NCI-H187 treated with DMSO at 0.1 percent for 48 hours (cell line): Measurements from ENCODE around the gene FAM168A.

Experiments used
- DNase-seq: peaks from one replicate; lab custom pipeline; 2025; lab: John Stamatoyannopoulos, UW

The FAM168A gene

DNA sequence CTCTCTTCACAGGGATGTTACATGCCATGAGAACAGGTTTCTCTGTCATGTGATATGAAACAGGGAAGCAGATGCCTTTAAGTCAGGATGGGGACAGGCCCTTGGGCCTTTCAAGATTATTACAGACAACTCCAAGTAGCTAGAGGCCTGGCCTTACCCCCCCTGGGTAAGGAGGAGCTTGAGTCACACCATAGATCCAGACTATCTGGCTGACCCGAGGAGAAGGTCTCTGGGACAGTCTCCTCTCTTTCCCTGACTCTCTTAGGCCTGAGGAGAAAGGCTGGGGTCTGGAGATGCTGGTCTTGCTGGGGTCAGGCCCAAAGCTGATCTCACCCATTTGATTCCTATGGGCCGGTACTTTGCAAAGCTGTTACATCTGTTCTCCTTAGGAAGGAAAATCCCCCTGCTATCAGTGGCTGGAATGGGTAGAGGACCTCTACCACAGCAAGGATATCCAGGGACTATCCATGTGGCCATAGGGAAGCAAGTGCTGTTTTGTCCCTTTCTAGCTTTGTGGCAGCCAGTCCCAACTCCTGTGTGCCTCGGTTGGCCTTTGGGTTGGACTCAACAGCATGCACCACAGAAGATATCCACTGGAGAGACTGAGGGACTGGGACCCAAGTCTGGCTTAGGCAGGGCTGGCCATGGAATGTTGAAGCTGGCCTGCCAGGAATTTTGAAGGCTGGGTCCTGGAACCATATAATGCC lies 196.5 kb downstream of the FAM168A start:
- DNase-seq: no peak

DNA sequence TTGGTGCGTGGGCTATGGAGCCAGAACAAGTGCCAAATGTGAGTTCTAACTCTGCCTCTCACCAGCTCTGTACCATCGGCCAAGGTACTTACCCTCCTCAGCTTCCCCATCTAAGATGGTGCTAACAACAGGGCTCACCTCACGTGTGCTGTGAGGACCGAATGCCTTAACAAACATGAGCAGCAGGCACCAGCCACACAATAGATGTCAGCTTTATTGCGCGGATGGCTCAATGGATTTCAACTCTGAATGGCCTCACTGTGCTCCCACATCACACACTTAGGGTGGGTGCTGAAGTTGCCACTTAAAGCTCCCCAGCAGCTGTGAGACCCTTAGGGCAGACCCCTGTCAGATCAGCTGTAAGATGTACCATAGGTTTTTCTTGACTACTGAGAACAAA lies 197.6 kb downstream of the FAM168A start:
- DNase-seq: no peak

DNA sequence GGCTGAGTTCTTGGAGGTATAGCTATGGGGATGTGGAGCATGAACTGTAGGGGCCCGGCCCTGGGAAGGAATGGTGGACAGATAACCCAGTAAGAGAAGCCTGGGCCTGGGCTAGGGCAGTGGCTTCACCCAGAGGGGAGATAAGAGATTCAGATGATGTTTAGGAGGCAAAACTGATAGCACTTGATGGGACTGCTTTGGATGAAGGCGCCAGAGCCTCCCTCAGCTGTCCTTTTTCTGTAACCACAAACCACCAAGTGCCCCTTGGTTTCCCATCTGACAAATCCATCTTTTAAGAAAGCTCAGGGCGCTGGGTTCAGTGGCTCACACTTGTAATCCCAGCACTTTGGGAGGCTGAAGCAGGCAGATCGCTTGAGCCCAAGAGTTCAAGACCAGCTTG lies 198.3 kb downstream of the FAM168A start:
- no peak for DNase-seq

DNA sequence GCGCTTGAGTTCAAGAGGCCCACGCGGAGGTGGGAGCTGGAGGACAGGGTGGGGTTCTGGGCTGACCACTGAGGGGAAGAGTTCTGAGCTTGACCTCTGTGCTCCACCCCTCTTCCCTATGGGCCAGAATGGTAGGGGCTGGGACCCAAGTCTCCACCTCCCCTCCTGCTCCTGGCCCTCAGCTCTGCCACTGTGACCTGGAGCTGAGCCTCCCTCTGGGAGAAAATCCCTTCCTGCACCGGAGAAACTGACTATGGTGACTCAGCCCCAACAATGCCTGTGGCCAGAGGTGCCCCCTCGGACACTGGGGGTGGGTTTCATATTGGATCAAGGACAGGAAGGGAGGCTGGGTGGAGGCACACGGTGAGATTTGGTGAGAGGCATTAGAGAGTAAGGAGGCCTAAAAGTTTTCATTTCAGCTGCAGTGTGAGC lies 198.7 kb downstream of the FAM168A start:
- no peak for DNase-seq

DNA sequence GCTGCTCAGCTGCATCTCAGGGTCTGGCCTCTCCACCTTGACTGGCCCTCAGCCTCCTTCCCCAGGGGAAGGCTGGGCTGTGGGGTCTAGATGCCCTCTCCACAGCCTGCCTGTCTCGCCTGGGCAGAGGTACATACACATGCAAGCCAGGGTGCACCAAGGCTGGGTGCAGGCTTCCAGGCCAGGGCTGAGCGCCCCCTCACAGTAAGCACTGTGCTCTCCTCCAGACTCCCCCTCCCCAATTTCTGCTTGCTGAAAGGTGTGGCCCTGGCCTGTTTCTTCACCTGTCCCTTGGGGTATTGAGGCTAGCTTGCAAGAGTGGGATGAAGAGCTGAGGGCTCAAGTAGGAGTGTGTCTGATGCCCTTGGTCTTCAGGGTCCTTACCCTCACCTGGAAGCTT lies 199.2 kb downstream of the FAM168A start:
- DNase-seq: no peak

- DNase-seq: no peak
Measured at GRCh38 chr11:73398132-73398526, 199.8 kb downstream of the FAM168A start.

DNA sequence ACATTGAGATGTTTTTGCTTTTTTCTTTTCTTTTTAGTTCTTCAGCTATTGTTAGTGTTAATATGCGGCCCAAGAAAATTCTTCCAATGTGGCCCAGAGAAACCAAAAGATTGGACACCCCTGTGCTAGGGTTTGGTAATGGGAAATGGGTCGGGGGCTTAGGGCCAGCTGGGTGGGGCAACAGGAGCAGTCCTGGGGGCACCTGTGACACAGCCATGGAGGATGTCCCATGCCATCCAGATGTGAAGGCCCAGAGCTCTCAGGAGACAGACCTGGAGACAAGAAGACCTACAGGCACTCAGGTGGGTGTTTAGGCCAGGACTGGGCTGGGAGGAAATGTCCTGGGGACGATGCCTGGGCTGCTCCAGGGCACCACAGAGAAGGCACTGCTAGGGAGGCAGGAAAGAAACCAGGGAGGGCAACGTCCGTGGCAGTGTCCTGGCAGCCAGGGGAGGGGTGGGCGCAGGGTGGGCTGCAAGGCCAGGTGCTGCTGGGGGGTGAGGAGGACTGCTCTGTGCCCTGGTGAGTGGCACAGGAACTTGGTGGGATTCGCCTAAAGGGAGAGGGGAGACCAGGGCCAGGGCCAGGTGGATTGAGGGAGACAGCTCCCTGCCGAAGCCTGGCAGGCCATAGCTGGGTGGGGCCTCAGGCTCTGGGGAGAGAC lies 200.3 kb downstream of the FAM168A start:
- no peak for DNase-seq

GRCh38 chr11:73396985-73397384 lies 200.9 kb downstream of the FAM168A start:
- no peak for DNase-seq

GRCh38 chr11:73396251-73396930 lies 201.5 kb downstream of the FAM168A start:
- no peak for DNase-seq

GRCh38 chr11:73395297-73396208 lies 202.4 kb downstream of the FAM168A start:
- DNase-seq: no peak

GRCh38 chr11:73394416-73395296 lies 203.3 kb downstream of the FAM168A start:
- no peak for DNase-seq

GRCh38 chr11:73393479-73394415 lies 204.2 kb downstream of the FAM168A start:
- DNase-seq: no peak

GRCh38 chr11:73393011-73393380 lies 204.9 kb downstream of the FAM168A start:
- no peak for DNase-seq

DNA sequence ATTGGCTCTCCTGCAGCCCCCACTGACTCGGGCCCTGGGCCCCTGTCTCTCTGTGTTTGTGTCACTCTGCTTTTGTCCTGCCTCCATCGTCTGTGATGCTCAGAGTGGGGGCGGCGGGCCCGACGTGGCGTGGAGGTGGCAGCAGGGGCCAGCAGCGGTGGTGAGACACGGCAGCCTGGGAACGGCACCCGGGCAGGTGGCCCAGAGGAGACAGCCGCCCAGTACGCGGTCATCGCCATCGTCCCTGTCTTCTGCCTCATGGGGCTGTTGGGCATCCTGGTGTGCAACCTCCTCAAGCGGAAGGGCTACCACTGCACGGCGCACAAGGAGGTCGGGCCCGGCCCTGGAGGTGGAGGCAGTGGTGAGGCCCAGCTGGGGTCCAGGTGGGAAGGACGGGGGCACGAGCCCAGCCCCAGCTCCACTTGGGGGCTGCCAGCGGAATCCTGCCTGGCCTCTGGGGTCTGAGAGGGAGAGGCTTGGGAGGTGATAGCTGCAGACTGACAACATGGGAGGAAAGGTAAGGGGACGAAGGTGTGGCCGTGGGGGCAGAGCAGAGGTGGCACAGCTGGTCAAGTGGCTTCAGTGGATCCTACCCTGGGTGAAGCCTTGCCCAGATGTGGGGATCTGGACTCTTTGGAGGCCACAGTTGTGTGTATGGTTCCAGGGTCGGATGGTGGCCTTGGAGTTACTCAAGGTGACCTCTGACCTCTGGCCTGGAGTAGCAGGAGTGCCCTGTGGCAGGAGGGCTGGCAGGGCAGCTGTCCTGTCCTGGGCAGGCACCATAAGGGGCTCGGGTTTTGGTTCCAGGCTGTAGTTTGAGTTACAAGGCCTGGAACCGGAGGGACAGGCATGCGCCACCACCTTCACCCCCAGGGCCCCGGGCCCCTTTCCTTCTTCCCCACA lies 205.6 kb downstream of the FAM168A start:
- no peak for DNase-seq

- DNase-seq: no peak
Measured at GRCh38 chr11:73391665-73392064, 206.2 kb downstream of the FAM168A start.

- no peak for DNase-seq
Measured at GRCh38 chr11:73390601-73391565, 207.0 kb downstream of the FAM168A start.

DNA sequence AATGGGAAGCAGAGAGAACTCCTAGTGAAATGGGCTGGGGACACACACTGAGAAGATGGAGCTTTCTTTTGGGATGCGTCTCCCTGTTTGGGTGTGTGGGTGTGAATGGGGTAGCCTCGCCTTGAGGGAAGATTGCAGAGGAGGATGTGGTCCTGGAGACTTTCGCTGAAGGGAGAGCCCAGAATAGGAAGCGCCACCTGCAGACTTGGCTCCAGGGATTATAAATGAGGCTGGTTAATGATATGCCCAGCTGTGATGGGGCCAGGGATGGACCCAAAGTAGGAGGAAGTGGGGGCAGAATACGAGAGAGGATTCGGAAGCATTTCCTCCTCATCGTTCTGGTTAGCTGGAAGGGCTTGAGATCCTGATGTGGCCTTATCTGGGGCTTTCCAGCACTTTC lies 208.0 kb downstream of the FAM168A start:
- DNase-seq: no peak

- DNase-seq: no peak
Measured at GRCh38 chr11:73389134-73389525, 208.8 kb downstream of the FAM168A start.
